Endothelial cell of umbilical vein (primary cell): Measurements from ENCODE around the gene AKTIP. TPM values are rescaled to one million over a fixed set of nuclear protein-coding genes. Genes with fewer than 3 reads are reported as not detected.

Experiments
- BruUV-seq: library from RNA; stranded (reverse); fragments of 400-500 nt; replicated peaks from 2 replicates; lab custom pipeline; 2021; lab: Mats Ljungman, UMichigan
- CTCF ChIA-PET: fragments of 300-600, 350-600 bp; sonication (Branson Sonifier 250); formaldehyde crosslinking; loops from one replicate; lab custom pipeline; 2021; ENCODE audit warnings: antibody characterized with exemption, inconsistent platforms; lab: Charles Lee
- POLR2A ChIA-PET: fragments of 300-600, 350-600 bp; sonication (Branson Sonifier 250); formaldehyde crosslinking; loops from one replicate; lab custom pipeline; 2021; ENCODE audit warnings: antibody characterized with exemption, inconsistent platforms; lab: Charles Lee
- DNase-seq: peaks from one replicate; pipeline ENCODE4 v3.0.0-alpha.2; 2011; ENCODE audit warnings: low read depth, low spot score
- FAIRE-seq: peaks from 2 replicates; lab custom pipeline; 2011; peaks lifted over from hg19 to GRCh38; lab: Jason Lieb, UNC
- H2AFZ ChIP-seq: 2 replicates; pipeline ENCODE4 v1.6.0; 2012; ENCODE audit warnings: low read depth, low read length, control low read depth, inconsistent platforms
- H3K27ac ChIP-seq: 2 replicates; pipeline ENCODE4 v1.5.1; 2011; ENCODE audit warnings: low read depth, mild to moderate bottlenecking, control low read depth, low read length, moderate library complexity; ENCODE audit not compliant: insufficient read depth
- H3K27me3 ChIP-seq, 2 experiments: 2 replicates each; pipeline versions ENCODE4 v1.6.0 to v1.6.1; 2011; ENCODE audit warnings: low read length in 2 of 2, mixed read lengths in 1 of 2; ENCODE audit not compliant: control insufficient read depth in 2 of 2, insufficient read depth in 2 of 2
- H3K36me3 ChIP-seq, 2 experiments: 2 replicates in 1 of 2; 3 replicates in 1 of 2; pipeline ENCODE4 v1.5.1; 2011; ENCODE audit warnings: low read length in 2 of 2, mild to moderate bottlenecking in 1 of 2, moderate library complexity in 1 of 2; ENCODE audit not compliant: control insufficient read depth in 2 of 2, insufficient read depth in 2 of 2; ENCODE audit errors: extremely low read depth in 1 of 2
- H3K4me1 ChIP-seq: 3 replicates; pipeline ENCODE4 v1.5.1; 2011; ENCODE audit warnings: mild to moderate bottlenecking, low read length; ENCODE audit not compliant: control insufficient read depth, insufficient read depth; ENCODE audit errors: extremely low read depth
- H3K4me2 ChIP-seq: 2 replicates; pipeline ENCODE4 v1.6.1; 2011; ENCODE audit warnings: low read length, control low read depth, mixed read lengths; ENCODE audit not compliant: insufficient read depth
- H3K4me3 ChIP-seq, 3 experiments: fragments of 200-600 bp in 1 of 3; sonication (generic), shearing (Covaris generic) in 1 of 3; replicated peaks in 1 of 3; 2 replicates each; pipeline ENCODE4 v1.5.1; 2011 to 2016; ENCODE audit warnings: control low read depth in 3 of 3, low read length in 3 of 3, mild to moderate bottlenecking in 2 of 3, inconsistent platforms in 1 of 3, low read depth in 1 of 3, moderate library complexity in 1 of 3; ENCODE audit not compliant: insufficient read depth in 1 of 3
- H3K79me2 ChIP-seq: 2 replicates; pipeline ENCODE4 v1.6.0; 2012; ENCODE audit warnings: low read length, inconsistent platforms; ENCODE audit not compliant: control insufficient read depth, insufficient read depth
- H3K9ac ChIP-seq: replicated peaks from 2 replicates; pipeline ENCODE3; 2011; ENCODE audit warnings: low read length, control low read depth; ENCODE audit not compliant: insufficient read depth; ENCODE audit errors: extremely low read depth
- H3K9me1 ChIP-seq: replicated peaks from 3 replicates; pipeline ENCODE4 v1.6.0; 2011; ENCODE audit warnings: mild to moderate bottlenecking, low read length; ENCODE audit not compliant: control insufficient read depth, insufficient read depth; ENCODE audit errors: extremely low read depth
- H3K9me3 ChIP-seq: replicated peaks from 2 replicates; pipeline ENCODE4 v1.5.1; 2012; ENCODE audit warnings: low read length, inconsistent platforms; ENCODE audit not compliant: control insufficient read depth, insufficient read depth
- H4K20me1 ChIP-seq: replicated peaks from 2 replicates; pipeline ENCODE3; 2011; ENCODE audit warnings: mild to moderate bottlenecking, low read length; ENCODE audit not compliant: control insufficient read depth, insufficient read depth; ENCODE audit errors: extremely low read depth
- EZH2 ChIP-seq: IDR thresholded peaks from 2 replicates; pipeline ENCODE4 v1.6.1; 2012; ENCODE audit warnings: borderline replicate concordance, low read depth, mild to moderate bottlenecking, moderate library complexity, low read length, inconsistent platforms; ENCODE audit not compliant: severe bottlenecking
- FOS ChIP-seq: IDR thresholded peaks from 2 replicates; pipeline ENCODE4 v1.6.1; 2011; ENCODE audit warnings: mild to moderate bottlenecking, low read length, moderate library complexity, borderline replicate concordance; ENCODE audit not compliant: insufficient read depth
- GATA2 ChIP-seq: IDR thresholded peaks from 2 replicates; pipeline ENCODE4 v1.7.0; 2011; ENCODE audit warnings: low read depth, mild to moderate bottlenecking, moderate library complexity, mixed read lengths, low read length; ENCODE audit not compliant: insufficient read length, insufficient read depth
- JUN ChIP-seq: IDR thresholded peaks from 2 replicates; pipeline ENCODE4 v1.6.1; 2011; ENCODE audit warnings: borderline replicate concordance, low read depth; ENCODE audit not compliant: insufficient read length, insufficient read depth
- MYC ChIP-seq: IDR thresholded peaks from one replicate; pipeline ENCODE4 v1.6.1; 2011; ENCODE audit warnings: mild to moderate bottlenecking, low read depth, low read length
- POLR2A ChIP-seq: IDR thresholded peaks from 2 replicates; pipeline ENCODE4 v1.6.1; 2012; ENCODE audit warnings: low read depth, mild to moderate bottlenecking, control low read depth, low read length
- POLR2AphosphoS5 ChIP-seq: IDR thresholded peaks from 2 replicates; pipeline ENCODE4 v1.6.1; 2012; ENCODE audit warnings: low read depth, mild to moderate bottlenecking, control low read depth, low read length, moderate library complexity; ENCODE audit not compliant: insufficient read depth
- dilution Hi-C: fragments of 300-500 bp; cut with MboI; formaldehyde crosslinking; loops from one replicate; pipeline ENCODE4 v1.15.0; 2019; ENCODE audit warnings: low sequenced_read_pairs; ENCODE audit not compliant: extremely low pct_ligation_motif_present
- intact Hi-C: fragments of 100-400 bp; cut with micrococcal nuclease; formaldehyde crosslinking; loops from one replicate; pipeline ENCODE4 v1.10.0; 2022
- polyA plus RNA-seq, 4 experiments: library from polyadenylated mRNA; depleted of rRNA in 3 of 4; stranded (reverse) in 3 of 4; unstranded in 1 of 4; fragments of >200 nt; gene quantifications; 2 replicates each; pipeline versions ENCODE4 v1.2.1 to v1.2.3, GENCODE V29; 2011 to 2012; ENCODE audit warnings: missing spikeins in 1 of 4
- total RNA-seq: library from RNA; stranded (reverse); gene quantifications from 2 replicates; pipeline ENCODE4 v1.2.3, GENCODE V29; 2021
- TF ChIP-seq, protein P1 (sequence below), 2 donors: IDR thresholded peaks; 1 replicate in 1 of 2; 2 replicates in 1 of 2; pipeline ENCODE4 v1.5.1; 2011; ENCODE audit warnings: low read length in 2 of 2, mild to moderate bottlenecking in 2 of 2, moderate library complexity in 2 of 2, control low read depth in 1 of 2, inconsistent platforms in 1 of 2, low read depth in 1 of 2; ENCODE audit not compliant: insufficient read depth in 1 of 2; ENCODE audit errors: extremely low read depth in 1 of 2
- TF ChIP-seq, protein P2 (sequence below): IDR thresholded peaks from 2 replicates; pipeline ENCODE4 v1.6.1; 2011; ENCODE audit not compliant: insufficient read depth, insufficient read length

The AKTIP gene
- total and polyA plus RNA-seq, 2 donors (not counting 3 experiments of a cell fraction or from before 2014, with no cell fraction given) = 25.1 to 32.7 TPM

DNA sequence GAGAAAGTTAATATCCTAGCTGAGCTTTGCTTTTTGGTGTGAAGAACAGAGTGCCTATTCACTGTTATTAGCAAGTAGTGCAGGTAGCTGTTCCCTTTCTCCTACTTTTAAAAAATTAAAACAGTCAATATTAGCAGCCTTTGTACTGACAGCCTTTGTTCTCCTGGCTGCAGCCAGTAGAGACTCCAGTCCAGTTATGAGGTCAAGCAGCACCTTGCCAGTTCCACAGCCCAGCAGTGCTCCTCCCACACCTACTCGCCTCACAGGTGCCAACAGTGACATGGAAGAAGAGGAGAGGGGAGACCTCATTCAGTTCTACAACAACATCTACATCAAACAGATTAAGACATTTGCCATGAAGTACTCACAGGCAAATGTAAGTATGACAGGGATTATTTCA lies 22.6 kb downstream of the AKTIP start:
- dilution Hi-C loops (no loop called here), intact Hi-C loops (no loop called here)
- Histone ChIP-seq H3K4me1 (peaks cover 10% of the 10 kb centered on the region), H3K4me3 (no peak overlapping the region), H3K9me3 (no peaks in the 10 kb centered on the region), H3K27ac (no peak overlapping the region), H3K9ac (no peak overlapping the region), H3K36me3 (peaks cover 2 to 12% of the 10 kb centered on the region in 2 experiments), H3K4me2 (no peak overlapping the region), H4K20me1 (no peaks in the 10 kb centered on the region), H3K79me2 (no peaks in the 10 kb centered on the region), H3K27me3 (no peaks in the 10 kb centered on the region), H2AFZ (no peak overlapping the region), H3K9me1 (no peaks in the 10 kb centered on the region)
- ChIA-PET POLR2A (no interaction called here), CTCF (interaction anchor here (0.7 to 1.0 kb wide), 2 partner anchors 10 kb away, joined by 3 to 4 read pairs; no protein-coding TSS in a partner anchor)
- DNase-seq (no peak), FAIRE-seq (no peak)
- no TSS peak for BruUV-seq
- TF ChIP-seq GATA2 = no peak
- no peak for TF ChIP-seq EZH2
- TF ChIP-seq FOS = no peak

DNA sequence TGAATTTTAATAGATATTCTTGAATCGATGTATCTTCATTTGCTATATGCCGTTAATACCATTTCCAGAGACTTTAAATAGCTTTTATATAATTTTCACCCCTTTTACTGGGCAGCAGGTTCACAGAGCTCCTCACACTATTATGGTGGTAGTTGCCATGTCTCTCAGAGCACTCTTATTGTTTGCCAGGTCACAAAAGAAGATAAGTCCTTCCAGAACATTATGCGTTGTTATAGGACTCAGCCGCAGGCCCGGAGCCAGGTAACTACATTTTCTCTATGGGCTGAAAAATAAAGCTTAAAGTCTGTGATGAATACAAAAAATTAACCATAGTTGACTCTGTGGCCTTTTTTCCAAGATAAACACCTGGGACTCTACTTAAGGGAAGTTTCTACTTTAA lies 24.0 kb downstream of the AKTIP start:
- no peaks in the 10 kb centered on the region for H3K9me3 ChIP-seq
- DNase-seq (no peak), FAIRE-seq (no peak)
- H3K9ac ChIP-seq = no peak overlapping the region
- no peaks in the 10 kb centered on the region for H3K27me3 ChIP-seq
- no peaks in the 10 kb centered on the region for H4K20me1 ChIP-seq
- H3K4me1 ChIP-seq = peaks cover 10% of the 10 kb centered on the region
- no peak overlapping the region for H3K4me3 ChIP-seq
- H2AFZ ChIP-seq = no peak overlapping the region
- intact Hi-C loops = no loop called here
- no peaks in the 10 kb centered on the region for H3K9me1 ChIP-seq
- no peak overlapping the region for H3K4me2 ChIP-seq
- peaks cover 2 to 12% of the 10 kb centered on the region in 2 experiments for H3K36me3 ChIP-seq
- CTCF ChIA-PET = no interaction called here
- dilution Hi-C loops = no loop called here
- POLR2A ChIA-PET = no interaction called here
- H3K79me2 ChIP-seq = no peaks in the 10 kb centered on the region
- no peak overlapping the region for H3K27ac ChIP-seq
- no TSS peak for BruUV-seq
- TF ChIP-seq, protein P1, sequence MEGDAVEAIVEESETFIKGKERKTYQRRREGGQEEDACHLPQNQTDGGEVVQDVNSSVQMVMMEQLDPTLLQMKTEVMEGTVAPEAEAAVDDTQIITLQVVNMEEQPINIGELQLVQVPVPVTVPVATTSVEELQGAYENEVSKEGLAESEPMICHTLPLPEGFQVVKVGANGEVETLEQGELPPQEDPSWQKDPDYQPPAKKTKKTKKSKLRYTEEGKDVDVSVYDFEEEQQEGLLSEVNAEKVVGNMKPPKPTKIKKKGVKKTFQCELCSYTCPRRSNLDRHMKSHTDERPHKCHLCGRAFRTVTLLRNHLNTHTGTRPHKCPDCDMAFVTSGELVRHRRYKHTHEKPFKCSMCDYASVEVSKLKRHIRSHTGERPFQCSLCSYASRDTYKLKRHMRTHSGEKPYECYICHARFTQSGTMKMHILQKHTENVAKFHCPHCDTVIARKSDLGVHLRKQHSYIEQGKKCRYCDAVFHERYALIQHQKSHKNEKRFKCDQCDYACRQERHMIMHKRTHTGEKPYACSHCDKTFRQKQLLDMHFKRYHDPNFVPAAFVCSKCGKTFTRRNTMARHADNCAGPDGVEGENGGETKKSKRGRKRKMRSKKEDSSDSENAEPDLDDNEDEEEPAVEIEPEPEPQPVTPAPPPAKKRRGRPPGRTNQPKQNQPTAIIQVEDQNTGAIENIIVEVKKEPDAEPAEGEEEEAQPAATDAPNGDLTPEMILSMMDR (IDR thresholded peaks at IDR 0.05; ENCODE audit: extremely low read depth in 1 of 2, insufficient read depth in 1 of 2, low read depth in 1 of 2, low read length in 2 of 2) = no peak
- TF ChIP-seq MYC (no peak), GATA2 (no peak), FOS (no peak), JUN (no peak), EZH2 (no peak), POLR2A (no peak), POLR2AphosphoS5 (no peak)
- TF ChIP-seq, protein P2, sequence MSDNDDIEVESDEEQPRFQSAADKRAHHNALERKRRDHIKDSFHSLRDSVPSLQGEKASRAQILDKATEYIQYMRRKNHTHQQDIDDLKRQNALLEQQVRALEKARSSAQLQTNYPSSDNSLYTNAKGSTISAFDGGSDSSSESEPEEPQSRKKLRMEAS = no peak
